ENCODE data around the gene DNAJA3.
"Not testable (repeated sequence)": the region's sequence is repeated elsewhere in the genome, so short reads cannot be mapped to it uniquely, and the experiment has no call there.

Gene DNAJA3

DNA sequence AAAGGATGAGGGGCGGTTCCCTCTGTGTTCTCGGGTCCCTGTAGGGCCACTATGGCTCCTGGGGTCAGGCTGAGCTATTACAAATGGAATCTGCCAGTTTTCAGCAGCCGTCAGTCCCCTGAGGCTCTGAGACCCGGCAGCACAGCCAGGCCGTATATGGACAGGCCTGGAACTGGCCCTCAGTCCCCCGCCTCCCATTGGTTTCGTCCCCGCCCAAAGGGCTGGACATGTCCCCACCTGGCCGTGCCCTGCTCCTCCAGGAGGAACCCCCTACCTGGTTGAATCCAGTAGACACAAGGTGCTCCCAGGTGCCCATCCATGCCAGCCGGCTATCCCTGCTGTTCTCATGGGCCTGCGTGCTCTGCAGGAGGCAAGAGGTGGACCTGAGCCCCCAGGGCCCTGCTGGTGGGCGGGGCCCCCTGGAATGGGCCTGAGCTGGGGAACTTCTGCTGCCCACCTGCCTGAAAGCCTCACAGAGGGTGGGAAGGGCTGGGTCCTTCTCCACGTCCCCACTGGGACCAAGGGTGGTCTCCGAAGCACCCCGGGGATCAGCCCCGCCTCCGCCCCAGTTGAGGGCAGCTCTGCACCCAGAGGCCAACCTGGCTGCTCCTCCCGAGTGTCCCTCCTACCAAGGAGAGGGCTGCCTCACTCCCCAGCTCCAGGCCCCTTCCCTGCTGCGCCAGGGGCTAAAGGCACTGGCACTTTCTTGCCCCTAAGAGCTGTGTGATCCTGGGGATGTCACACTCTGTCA is 37.2 kb upstream of the DNAJA3 start:
- no peak for DNase-seq

DNA sequence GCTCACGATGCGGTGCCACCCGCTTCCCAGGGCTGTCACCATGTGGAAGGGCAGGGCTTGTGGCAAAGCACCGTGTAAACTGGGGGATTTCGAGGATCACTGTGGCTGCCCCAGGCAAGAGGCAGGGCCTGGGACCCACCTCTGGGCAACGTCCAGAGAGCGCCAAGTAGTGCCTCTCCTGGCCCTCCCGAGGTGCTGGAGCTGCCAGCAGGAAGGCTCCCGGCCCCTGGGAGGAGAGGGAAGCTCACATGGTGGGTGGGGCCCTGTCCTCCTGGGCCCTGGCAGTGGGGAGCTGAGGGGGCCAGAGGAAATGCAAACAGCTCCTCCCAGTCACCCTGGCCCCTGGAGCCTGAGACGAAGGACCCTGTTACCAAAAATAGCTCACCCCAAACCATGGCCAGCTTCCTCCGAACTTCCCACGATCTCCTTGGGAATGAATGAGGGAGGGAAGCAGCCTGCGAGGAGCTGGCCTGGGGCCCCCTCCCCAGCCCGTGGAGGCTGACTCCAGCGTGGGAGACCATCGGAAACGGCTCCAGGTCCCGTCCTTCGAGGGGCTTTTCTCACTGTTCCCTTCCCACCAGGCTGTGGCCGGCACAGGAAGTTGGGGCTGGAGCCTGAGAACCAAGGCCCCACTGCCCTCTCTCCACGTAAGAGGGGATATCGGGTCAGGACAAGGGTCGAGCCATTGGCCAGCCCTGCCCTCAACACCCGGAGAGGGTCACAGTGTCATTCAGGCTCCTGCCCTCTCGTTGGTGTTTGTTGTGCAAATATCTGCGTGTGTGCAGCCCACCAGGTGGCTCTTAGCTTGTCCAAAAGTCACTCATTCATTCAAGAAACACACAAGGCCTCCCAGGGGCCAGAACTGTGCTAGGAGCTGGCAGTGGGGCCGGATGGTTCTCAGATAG is 36.4 kb upstream of the DNAJA3 start:
- DNase-seq: no peak

DNA sequence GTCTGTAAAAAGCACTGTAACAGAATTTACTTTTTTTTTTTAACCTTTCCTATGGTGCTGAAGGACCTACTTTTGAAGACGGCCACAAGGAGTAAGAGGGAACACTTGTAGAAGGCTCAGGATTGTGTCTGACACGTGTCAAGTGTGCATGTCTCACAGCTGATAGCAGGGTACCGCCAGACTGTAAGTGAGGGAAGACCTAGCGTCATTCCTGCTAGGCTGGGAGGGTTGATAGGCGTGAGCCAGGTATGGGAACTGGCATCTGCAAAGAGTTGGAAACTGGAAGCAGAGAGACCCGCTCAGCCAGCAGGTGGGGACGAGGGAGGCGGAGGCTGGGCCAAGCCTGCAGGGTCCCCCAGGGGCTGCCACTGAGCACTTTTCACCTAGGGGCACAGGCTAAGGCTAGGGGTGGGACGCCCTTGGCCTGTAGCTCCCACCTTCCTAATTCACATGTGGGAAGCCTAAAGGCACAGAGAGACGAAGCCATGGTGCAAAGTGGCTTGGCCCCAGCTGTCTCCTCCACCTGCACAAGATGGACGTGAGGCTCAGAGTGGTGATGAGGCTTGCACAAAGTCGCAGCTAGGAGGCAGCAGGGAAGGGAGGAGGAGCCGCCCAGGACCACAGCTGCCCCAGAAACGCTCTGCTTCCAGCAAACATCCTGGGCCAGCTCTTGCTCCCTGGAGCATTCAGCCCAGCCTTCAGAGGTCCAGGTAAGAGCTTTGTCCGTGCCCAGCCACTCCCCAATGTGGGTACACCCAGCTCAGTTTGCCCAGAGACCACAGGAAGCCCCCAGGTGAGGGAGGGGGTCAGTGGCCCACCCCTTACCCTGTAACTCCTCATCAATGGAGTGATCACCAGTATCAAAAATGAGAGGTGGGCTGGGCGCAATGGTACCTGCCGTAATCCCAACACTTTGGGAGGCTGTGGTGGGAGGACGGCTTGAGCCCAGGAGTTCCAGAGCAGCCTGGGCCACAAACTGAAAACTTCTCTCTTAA is 35.1 kb upstream of the DNAJA3 start:
- DNase-seq: no peak

DNA sequence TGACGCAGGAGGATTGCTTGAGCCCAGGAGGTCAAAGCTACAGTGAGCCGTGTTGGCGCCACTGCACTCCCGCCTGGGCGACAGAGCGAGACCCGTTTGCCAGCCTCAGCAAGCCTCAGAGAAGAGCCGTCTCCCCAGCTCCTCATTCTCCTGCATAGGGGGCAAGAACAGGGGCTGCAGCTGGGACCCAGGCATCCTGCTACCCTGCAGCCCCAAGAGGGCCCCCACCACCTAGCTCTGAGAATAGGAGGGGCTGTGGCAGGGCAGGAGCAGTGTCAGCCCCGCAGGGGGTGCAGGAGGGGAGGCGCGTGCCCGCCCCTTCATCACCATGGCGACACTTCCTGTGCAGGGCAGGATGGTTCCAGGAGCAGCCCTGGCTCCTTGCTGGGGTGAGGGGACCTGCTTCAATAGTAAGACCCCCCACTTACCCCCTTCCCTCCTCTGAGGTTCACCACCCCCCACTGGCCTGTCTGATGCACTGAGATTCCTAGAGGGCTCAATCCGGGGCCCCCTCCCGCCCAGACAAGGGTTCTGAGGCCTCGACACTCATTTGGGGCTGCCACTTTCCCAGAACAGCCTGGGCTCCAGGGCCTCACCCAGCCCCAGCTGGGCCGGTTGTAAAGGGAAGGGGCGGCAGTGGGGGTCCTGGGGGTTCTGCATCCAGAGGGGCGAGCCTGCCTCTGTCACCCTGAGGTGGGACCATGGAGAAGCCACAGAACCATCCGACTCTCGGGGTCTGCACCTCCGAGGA is 33.9 kb upstream of the DNAJA3 start:
- no peak for DNase-seq

DNA sequence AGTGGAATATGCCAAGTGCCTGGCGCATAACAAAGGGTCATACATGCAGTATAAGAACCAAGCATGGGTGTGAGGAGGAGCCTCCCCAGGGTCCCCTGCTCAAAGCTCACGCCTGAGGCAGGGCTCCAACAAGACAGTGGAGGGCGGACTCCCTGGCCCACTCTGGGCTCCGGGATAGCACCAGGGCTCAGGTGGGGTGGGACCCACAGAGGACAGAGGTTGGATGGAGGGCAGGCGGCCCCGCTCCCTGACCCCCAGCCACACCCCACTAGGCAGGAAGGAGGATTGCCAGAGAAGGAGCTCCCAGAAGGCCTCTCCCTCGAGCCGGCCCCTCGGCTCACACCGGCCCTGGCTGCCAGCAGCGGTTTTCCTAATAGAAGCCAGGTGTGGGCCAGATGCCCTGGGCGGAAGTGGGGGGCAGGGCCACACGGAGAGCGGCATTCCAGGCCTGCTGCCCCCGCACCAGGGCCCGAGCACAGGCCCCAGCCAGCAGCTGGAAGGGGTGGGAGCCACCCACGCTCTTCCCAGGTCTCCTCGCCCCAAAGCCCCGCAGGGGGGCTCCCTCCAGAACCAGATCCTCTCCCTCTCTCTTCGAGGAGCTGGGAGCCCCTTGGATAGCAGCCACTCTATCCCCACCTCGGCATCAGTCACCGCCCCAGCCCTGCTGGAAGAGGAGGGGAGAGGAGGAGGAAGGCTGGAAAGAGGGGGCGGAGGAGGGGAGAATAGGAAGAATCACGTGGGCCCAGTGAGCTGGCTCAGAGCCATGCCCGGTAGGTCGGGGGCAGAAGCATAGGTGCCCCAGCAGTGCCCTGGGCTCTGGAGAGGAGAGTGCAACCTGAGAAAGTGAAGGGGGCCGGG is 33.1 kb upstream of the DNAJA3 start:
- no peak for DNase-seq

DNA sequence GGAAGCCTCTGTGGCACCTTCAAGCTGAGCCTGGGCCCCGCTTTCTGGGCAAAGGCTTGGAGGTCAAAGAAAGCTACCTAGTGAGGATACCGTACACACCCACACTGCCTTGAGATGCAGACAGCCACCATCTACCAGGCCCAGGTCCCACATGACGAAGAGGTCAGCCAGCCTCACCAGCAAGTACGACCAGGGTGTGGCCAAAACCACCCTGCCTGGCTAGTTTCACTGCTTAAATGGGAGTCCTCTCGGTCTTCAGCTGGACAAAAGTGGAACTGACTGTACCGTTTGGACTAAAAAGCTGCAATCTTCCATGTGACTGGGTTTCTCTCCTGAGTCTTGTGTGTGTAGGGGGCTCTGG is 32.4 kb upstream of the DNAJA3 start:
- no peak for DNase-seq

DNA sequence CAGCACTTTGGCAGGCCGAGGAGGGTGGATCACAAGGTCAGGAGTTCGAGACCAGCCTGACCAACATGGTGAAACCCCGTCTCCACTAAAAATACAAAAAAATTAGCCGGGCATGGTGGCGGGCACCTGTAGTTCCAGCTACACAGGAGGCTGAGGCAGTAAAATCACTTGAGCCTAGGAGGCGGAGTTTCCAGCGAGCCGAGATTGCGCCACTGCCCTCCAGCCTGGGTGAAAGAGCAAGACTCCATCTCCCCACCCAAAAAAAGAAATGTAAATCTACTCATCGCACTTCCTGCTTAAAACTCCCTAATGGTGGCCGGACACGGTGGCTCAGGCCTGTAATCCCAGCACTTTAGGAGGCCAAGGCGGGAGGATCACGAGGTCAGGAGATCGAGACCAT is 31.8 kb upstream of the DNAJA3 start:
- DNase-seq: not testable (repeated sequence)

DNA sequence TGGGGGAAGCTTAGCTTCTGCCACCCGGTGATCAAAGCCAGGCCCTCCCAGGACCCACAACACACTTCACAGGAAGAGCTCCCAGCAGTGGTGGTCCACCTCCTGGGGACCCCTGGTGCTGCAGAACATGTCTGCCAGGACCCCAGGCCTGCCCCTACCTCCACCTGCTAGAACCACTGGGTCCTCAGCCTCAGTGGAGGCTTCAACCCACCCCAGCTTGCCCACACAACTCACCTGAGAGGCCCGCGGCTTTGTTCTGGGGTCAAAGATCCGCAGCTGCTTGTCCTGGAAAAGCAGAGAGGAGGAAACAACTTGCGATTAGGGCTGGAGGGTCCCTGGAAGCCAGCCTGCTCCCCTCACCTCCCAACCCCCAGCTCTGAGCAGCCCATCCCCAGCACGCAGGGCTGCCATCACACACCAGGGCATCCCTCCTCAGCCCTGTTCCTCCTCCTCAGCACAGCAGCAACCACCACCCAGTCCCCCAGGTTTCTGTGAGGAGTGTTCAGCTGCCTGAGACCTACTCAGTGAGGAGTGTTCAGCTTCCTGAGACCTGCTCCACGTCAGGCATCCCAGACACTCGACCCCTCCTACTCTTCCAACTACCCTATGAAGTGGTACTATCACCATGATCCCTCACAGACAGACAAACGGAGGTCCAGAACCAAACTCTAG is 30.5 kb upstream of the DNAJA3 start:
- no peak for DNase-seq

DNA sequence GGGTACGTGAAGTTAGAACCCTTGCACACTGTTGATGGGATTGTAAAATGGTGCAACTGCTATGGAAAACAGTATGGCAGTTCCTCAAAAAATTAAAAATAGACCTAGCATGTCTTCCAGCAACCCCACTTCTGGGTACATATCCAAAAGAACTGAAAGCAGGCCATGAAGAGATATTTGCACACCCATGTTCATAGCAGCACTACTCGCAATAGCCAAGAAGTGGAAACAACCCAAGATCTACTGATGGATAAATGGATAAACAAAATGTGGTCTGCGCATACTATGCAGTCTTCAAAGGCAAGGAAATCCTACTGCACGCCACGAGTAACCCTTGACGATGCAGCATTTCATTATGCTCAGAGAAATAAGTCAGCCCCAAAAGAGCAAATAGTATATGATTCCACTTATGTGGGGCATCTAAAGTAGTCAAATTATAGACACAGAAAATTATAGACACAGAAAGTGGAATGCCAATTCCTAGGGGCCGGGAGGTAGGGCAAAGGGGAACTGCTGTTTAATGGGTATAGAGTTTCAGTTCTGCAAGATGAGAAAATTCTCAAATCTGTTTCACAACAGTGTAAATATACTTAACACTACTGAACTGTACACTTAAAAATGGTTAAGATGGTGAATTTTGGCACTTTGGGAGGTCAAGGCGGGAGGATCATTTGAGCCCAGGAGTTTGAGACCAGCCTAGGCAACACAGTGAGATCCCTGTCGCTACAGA is 26.5 kb upstream of the DNAJA3 start:
- DNase-seq: no peak

DNA sequence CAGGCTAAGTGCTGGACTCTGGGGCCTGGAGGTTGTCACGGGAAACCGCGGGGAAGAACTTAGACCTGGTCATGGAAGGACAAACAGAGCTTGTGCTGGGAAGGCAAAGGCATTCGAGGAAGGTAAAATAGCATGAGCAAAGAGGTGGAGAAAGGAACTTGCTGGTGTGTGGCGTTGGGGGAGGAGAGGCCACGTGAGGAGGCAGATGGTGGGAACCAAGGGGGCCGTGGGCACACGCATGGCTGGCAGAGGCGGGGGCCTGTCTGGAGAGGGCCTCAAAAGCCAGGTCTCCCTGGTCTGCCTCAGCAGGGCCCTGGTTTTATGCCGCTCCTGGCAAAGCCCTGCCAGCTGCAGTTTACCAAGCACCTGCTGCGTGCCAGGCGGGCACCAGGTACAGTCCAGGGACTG is 24.6 kb upstream of the DNAJA3 start:
- DNase-seq: no peak

DNA sequence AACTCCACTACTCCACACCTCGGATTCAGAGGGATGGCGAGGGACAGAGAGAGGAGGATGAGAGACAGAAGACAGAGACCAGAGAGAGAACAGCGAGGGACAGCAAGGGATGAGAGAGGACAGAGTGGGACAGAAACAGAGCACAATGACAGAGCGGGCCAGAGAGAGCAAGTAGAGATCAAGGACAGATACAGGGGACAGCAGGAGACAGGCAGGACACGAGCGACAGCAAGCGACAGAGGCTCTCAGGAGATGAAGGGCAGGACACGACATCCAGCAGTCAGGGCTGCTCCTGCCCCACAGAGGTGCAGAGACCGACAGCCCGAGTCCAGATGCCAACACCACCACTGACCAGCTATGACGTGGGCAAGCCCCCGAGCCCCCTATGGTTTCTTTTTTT is 24.2 kb upstream of the DNAJA3 start:
- no peak for DNase-seq

DNA sequence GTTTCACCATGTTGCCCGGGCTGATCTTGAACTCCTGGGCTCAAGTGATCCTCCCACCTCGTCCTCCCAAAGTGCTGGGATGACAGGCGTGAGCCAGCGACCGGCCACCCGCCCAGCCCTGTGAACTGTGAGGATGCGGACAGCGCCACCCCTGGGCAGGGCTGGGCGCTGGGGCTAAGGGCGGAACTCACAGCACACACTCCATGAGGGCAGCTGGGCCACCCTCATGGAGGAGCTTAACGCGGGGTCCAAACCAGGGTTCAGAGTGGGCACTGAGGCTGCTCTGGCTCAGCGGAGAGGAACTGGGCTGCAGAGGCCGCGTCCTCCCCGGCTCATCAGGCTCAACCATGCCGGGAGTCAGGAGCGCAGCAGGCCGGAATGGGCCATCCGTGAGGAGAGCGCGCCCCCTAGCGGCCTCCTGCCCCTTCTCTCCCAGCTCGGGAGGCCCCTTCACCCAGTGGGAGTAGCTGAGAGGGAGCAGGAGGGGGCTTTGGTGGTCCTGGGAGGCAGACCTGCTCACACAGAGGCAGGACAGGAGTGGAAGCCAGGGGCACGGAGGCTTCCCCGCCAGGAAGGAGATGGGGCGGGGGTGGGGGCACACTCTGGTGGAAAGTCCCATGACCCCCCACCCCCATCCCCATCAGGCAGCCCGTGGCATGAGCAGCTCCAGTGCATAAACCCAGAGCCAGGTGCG is 23.1 kb upstream of the DNAJA3 start:
- peak; percentile 63 for DNase-seq

DNA sequence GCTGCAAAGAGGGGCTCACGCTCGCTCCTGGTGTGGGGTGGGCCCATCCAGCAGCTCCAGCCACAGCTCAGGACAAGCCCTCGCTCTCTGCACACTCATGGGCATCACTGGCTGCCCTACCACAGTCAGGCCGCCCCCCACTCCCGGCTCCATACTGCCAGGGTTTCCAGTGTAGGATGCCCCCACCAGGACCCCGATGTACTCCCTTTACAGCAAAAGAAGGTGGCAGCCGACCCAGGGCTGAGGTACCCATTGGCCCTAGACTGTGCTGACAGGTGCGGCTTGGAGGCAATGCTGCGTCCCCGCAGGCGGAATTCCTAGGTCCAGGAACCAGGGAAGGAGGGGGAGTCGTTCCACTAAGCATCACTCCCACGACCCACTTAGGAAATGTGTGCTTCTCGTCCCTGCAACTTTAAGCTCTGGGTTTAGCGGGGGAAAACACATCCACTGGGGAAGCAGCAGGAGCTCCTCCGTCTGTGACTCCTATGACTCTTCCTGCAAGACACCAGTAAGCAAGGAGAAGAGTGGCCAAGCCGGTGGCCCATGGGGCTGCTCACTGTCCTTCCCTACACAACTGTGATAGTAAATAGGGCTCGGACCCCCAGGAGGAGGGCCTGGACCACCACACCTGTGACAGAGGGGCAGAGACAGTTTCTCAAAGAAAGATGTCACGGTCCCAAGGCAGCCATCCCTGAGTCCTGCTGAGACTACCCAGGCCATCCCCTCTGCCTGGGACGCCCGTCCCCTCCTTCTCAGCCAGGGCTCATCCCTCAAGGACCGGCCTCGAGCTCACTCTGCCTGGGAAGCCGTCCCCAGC is 22.3 kb upstream of the DNAJA3 start:
- no peak for DNase-seq

DNA sequence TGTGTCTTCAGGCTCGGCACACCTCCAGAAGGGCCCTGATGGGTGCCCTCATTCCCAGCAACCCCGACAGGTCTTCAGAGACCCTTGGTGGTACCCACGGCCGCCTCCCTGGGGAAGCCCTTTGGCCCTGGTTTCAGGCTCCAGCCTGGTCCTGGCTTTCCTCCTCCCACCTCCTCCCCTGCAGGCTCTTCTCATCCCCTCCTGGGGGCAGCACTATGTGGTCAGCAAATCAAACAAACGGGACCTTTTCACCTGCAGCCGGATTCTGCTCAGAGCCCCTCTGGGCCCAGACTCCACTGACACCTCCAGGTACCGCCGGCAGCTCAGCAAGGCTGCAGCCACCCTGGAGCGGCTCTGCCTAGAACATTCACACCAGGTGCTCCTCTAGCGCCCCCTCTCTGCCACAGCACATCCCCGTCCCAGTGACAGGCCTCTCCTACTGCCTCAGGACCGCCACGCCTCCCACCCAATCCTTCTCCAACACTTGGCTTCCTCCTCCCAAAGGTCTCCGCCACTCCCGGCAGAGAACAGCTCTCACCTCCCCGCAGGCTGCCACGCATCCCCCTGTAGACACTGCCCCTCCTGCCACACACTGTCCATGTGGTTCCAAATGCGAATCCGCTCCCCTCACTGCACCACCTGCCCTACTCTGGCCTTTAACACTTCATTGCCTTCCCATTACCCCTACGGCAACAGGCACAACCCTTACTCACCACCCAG is 21.3 kb upstream of the DNAJA3 start:
- DNase-seq: no peak

DNA sequence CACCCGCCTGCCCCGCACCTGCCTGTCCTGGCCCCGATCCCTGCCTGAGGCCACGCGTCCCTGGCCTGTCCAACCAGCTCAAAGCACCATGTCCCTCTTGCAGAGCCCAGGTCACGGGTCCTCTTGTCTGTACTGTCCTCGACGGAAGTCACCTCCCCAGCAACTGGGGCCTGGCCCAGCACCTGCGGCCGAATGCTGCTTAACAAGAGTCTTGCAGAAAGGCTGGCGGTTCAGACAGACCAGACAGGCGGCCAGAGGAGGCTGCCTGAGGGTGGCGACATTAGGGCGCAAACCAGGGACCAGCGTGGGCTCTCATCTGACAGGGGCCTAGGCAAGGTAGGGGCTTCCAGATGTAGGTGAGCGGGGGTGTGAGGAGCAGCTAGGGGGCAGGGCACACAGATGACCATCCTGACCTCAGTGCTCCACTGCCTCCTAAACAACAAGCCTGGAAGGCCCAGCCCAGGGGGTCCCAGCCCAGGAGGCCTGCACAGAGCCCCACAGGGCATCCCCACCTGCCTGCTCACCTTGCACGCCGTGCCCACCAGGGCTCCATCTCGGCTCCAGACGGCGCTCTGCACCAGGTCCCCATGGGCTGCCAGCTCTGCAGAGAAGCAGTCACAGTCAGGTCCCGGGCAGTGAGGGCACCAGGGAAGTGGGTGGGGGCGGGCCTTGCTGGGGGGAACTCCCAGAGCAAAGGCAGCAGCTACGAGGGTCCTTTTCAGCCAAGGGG is 20.5 kb upstream of the DNAJA3 start:
- no peak for DNase-seq

DNA sequence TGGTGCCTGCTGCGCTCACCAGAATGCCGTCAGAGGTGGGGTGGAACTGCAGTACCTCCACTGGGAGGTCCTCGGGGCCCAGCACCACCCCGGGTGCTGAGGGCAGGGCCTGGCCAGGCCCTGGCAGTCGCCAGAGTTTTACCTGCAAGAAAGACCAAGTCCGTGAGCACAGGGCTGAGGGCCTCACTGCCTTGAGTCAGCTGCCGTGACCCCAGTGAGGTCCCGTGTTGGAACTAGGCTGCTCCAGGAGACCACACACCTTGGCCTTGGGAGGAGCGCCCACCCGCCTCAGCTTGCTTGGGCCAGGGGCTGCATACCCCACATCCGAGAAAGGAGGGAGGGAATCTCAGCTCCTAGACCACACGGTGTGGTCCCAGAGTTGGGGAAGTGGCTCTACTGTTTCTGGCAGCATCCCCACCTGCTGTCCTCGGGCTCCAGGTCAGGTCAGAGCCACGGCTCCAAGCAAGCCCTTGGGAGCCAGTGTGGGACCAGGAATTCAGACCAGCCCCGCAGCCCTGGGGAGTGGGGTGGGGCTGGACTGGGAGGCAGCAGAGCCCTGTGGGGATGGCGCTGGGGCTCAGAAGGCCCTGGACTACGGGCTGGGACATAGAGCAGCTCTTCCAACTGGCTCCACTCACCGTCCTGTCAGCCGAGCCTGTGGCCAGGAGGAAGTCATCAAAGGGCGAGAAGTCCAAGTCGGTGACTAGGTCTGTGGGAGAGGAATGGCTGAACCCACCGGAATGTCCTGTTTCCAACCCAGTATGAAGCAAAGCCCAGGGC is 17.9 kb upstream of the DNAJA3 start:
- no peak for DNase-seq

All from stimulated activated naive CD4-positive, alpha-beta T cell treated with Interleukin-2 at 50 U/mL for 16 hours (primary cell).